Measurements from ENCODE around the gene SLX4.
"Not testable (repeated sequence)": the region's sequence is repeated elsewhere in the genome, so short reads cannot be mapped to it uniquely, and the experiment has no call there.

SLX4 gene

GRCh38 chr16:3641801-3642396 is 30.5 kb upstream of the SLX4 start:
- no peak for DNase-seq

- DNase-seq = no peak
Measured at GRCh38 chr16:3640632-3641501, 29.5 kb upstream of the SLX4 start.

- no peak for DNase-seq
Measured at GRCh38 chr16:3640207-3640606, 28.8 kb upstream of the SLX4 start.

GRCh38 chr16:3638916-3639644 is 27.7 kb upstream of the SLX4 start:
- DNase-seq = no peak

GRCh38 chr16:3637371-3637923 is 26.0 kb upstream of the SLX4 start:
- DNase-seq = no peak

- no peak for DNase-seq
Measured at GRCh38 chr16:3625911-3626732, 14.7 kb upstream of the SLX4 start.

GRCh38 chr16:3625331-3625730 is 13.9 kb upstream of the SLX4 start:
- DNase-seq = no peak

- no peak for DNase-seq
Measured at GRCh38 chr16:3623642-3624041, 12.2 kb upstream of the SLX4 start.

- DNase-seq = no peak
Measured at GRCh38 chr16:3618769-3619141, 7.3 kb upstream of the SLX4 start.

- no peak for DNase-seq
Measured at GRCh38 chr16:3612510-3613466, 1.4 kb upstream of the SLX4 start.

GRCh38 chr16:3610698-3611145 is 684 bp downstream of the SLX4 start:
- DNase-seq = no peak

GRCh38 chr16:3609895-3610697 is 1.3 kb downstream of the SLX4 start:
- no peak for DNase-seq

GRCh38 chr16:3608976-3609375 is 2.4 kb downstream of the SLX4 start:
- not testable (repeated sequence) for DNase-seq

- DNase-seq = no peak
Measured at GRCh38 chr16:3608069-3608468, 3.3 kb downstream of the SLX4 start.

GRCh38 chr16:3607634-3608033 is 3.8 kb downstream of the SLX4 start:
- no peak for DNase-seq

GRCh38 chr16:3607161-3607560 is 4.2 kb downstream of the SLX4 start:
- no peak for DNase-seq

GRCh38 chr16:3606441-3606840 is 5.0 kb downstream of the SLX4 start:
- no peak for DNase-seq

- no peak for DNase-seq
Measured at GRCh38 chr16:3602320-3602653, 9.1 kb downstream of the SLX4 start.

- DNase-seq = no peak
Measured at GRCh38 chr16:3601614-3602319, 9.6 kb downstream of the SLX4 start.

GRCh38 chr16:3599922-3600321 is 11.5 kb downstream of the SLX4 start:
- DNase-seq = no peak
